Fibroblast of pulmonary artery (primary cell): ENCODE data around the gene CARS2.
A peak's percentile ranks its signal among the peaks of the same experiment; 100 is the strongest.

Experiments used
- DNase-seq: peaks from one replicate; pipeline ENCODE4 v3.0.0-alpha.2; 2010; ENCODE audit warnings: low read depth
- H3K4me3 ChIP-seq: replicated peaks from 2 replicates; pipeline ENCODE4 v1.5.1; 2011; ENCODE audit warnings: low read depth, mild to moderate bottlenecking, control low read depth, low read length, moderate library complexity
- CTCF ChIP-seq: IDR thresholded peaks from 2 replicates; pipeline ENCODE4 v1.5.1; 2011; ENCODE audit warnings: mild to moderate bottlenecking, control low read depth, low read length, inconsistent platforms; ENCODE audit errors: missing control alignments

CARS2 gene, protein sequence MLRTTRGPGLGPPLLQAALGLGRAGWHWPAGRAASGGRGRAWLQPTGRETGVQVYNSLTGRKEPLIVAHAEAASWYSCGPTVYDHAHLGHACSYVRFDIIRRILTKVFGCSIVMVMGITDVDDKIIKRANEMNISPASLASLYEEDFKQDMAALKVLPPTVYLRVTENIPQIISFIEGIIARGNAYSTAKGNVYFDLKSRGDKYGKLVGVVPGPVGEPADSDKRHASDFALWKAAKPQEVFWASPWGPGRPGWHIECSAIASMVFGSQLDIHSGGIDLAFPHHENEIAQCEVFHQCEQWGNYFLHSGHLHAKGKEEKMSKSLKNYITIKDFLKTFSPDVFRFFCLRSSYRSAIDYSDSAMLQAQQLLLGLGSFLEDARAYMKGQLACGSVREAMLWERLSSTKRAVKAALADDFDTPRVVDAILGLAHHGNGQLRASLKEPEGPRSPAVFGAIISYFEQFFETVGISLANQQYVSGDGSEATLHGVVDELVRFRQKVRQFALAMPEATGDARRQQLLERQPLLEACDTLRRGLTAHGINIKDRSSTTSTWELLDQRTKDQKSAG

DNA sequence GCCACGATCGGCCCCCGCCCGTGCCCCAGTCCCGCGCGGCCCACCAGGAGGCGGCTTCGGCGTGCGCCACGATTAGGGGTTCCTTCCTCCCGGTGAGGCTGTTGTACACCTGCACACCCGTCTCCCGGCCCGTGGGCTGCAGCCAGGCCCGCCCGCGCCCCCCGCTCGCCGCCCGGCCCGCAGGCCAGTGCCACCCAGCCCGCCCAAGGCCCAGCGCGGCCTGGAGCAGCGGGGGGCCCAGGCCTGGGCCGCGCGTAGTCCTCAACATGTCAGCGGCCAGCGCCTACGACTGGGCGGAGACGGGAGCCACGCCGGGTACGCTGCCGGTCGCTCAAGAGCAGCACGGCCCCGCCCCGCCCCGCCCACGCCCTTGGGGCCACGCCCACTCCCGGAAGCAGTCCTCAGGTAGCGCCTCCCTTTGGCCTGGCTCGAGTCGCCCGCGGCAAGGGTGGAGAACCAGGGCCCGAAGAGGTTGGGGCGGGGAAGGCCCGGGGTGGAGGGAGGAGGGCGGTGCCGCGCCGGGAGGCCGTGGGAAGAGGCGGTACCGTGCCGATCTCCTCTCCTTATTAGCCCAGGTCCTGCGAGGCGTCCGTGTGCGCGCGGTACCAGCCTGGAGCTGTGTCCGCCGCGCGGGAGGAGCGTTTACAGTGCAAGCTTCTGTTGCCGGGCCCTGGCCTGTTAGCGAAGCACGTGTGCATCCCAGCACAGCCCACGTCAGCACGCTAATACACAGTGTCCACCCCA is at the start of gene CARS2:
CARS2 (minus strand) TSS at position 291 of the 744 bp plus-strand sequence; CDS start at position 268, 23 bp downstream.
- TF ChIP-seq CTCF: no peak
- H3K4me3 ChIP-seq: peak within 1 kb of the TSS; percentile 74
- DNase-seq: peak; percentile 97

GRCh38 chr13:110748271-110748670 is 42.4 kb upstream of the CARS2 start:
- TF ChIP-seq CTCF: no peak

DNA sequence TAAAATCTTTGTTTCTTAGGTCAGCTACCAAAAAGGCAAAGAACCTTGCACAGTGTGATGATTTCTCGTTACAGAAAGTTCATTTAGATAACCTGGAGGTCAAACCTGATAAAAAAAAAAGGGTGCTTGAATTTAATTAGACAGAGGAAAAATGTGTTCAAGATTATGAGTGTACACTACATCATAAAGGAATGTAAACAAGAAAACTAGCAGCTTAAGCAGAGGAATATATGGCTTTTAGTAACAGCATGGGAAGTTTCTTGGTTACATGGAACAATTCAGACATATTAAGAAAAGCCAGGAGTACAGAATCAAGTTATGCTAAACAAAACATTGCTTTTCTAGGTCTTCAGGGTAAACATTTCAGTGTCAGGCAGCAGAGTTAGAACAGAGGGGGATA is 40.5 kb upstream of the CARS2 start:
- no peak overlapping the region for H3K4me3 ChIP-seq
- no peak for DNase-seq
- TF ChIP-seq CTCF: no peak

More at GRCh38 chr13:110748271-110748670, 42.4 kb upstream of the CARS2 start:
- no peak overlapping the region for H3K4me3 ChIP-seq
- DNase-seq: no peak

- H3K4me3 ChIP-seq: no peak overlapping the region
- TF ChIP-seq CTCF: no peak
- DNase-seq: no peak
Observed at GRCh38 chr13:110743687-110744086, 37.8 kb upstream of the CARS2 start.

DNA sequence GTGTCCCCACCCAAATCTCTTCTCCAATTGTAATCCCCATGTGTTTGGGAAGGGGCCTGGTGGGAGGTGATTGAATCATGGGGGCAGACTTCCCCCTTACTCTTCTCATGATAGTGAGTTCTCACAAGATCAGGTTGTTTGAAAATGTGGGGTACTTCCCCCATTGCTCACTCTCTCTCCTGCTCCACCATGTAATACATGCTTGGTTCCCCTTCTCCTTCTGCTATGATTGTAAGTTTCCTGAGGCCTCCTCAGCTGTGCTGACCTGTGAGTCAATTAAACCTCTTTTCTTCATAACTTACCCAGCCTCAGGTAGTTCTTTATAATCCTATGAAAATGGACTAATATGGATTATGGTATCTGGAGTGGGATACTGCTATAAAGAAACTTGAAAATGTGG is 31.6 kb upstream of the CARS2 start:
- no peak for DNase-seq
- no peak for TF ChIP-seq CTCF
- no peak overlapping the region for H3K4me3 ChIP-seq

DNA sequence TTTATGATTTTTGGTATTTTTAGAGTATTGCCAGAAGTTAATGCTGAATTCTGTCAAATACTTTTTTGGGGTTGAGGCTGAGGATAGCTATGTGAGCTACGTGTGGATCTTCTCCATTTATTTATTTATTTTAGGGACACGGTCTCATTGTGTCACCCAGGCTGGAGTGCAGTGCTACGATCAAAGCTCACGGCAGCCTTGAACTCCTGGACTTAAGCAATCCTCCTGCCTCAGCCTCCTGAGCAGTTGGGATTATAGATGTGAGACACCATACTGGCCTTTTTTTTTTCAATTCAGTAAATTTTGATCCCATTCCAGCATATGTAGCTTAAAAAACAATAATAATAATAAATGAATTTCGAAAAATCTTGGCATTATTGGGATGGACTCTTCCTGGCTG is 28.6 kb upstream of the CARS2 start:
- TF ChIP-seq CTCF: no peak
- H3K4me3 ChIP-seq: no peak overlapping the region
- DNase-seq: no peak
